Naive thymus-derived CD4-positive, alpha-beta T cell (primary cell): ENCODE results near the gene ATXN3. TPM values are rescaled to one million over a fixed set of nuclear protein-coding genes. Genes with fewer than 3 reads are reported as not detected.

Source experiments
- ATAC-seq: fragments of 150-1000 bp; cut with Tn5 transposase; 2 replicates; pipeline ENCODE4 v1.10.0; 2021; ENCODE audit warnings: mild to moderate bottlenecking, moderate library complexity
- CTCF ChIA-PET: fragments of 350-600 bp; sonication (Branson Sonifier 250); formaldehyde crosslinking; loops from one replicate; lab custom pipeline; 2021; ENCODE audit warnings: antibody characterized with exemption; lab: Charles Lee
- POLR2A ChIA-PET: fragments of 350-600 bp; sonication (Branson Sonifier 250); formaldehyde crosslinking; loops from one replicate; lab custom pipeline; 2021; ENCODE audit warnings: antibody characterized with exemption, inconsistent platforms; lab: Charles Lee
- DNase-seq, 9 donors: peaks; one replicate each; pipeline versions ENCODE4 v3.0.0 to v3.0.0-alpha.2; 2020 to 2022; ENCODE audit warnings: mixed read lengths in 1 of 9
- H3K27ac ChIP-seq: one replicate; pipeline ENCODE4 v1.7.0; 2013; ENCODE audit warnings: mild to moderate bottlenecking, low read depth, low read length, moderate library complexity
- H3K27me3 ChIP-seq, 2 donors: one replicate each; pipeline ENCODE4 v1.7.0; 2013; ENCODE audit warnings: low read length in 2 of 2, mild to moderate bottlenecking in 2 of 2, moderate library complexity in 2 of 2; ENCODE audit not compliant: control insufficient read depth in 2 of 2, insufficient read depth in 2 of 2
- H3K36me3 ChIP-seq, 3 experiments: 1 replicate in 2 of 3; 2 replicates in 1 of 3; pipeline ENCODE4 v1.7.0; 2013; ENCODE audit warnings: low read length in 3 of 3, mild to moderate bottlenecking in 3 of 3, moderate library complexity in 1 of 3; ENCODE audit not compliant: insufficient read depth in 3 of 3, control insufficient read depth in 2 of 3
- H3K4me1 ChIP-seq, 2 donors: one replicate each; pipeline ENCODE4 v1.7.0; 2013; ENCODE audit warnings: low read length in 2 of 2, mild to moderate bottlenecking in 2 of 2, moderate library complexity in 1 of 2; ENCODE audit not compliant: control insufficient read depth in 2 of 2, insufficient read depth in 2 of 2
- H3K4me3 ChIP-seq: 2 replicates; pipeline ENCODE4 v1.7.0; 2013; ENCODE audit warnings: mild to moderate bottlenecking, low read length
- H3K9me3 ChIP-seq, 3 experiments: 1 replicate in 2 of 3; 2 replicates in 1 of 3; pipeline ENCODE4 v1.7.0; 2013; ENCODE audit warnings: low read length in 3 of 3; ENCODE audit not compliant: control insufficient read depth in 2 of 3
- H3K27ac Mint-ChIP-seq, 9 donors: one replicate each; pipeline ENCODE4 v1.8.0; 2020 to 2022; ENCODE audit warnings: mixed read lengths in 9 of 9, mild to moderate bottlenecking in 8 of 9, moderate library complexity in 5 of 9, inconsistent platforms in 2 of 9
- H3K27me3 Mint-ChIP-seq, 5 donors: one replicate each; pipeline ENCODE4 v1.8.0; 2021 to 2022; ENCODE audit warnings: mixed read lengths in 5 of 5, mild to moderate bottlenecking in 1 of 5
- H3K36me3 Mint-ChIP-seq, 5 donors: one replicate each; pipeline ENCODE4 v1.8.0; 2020 to 2022; ENCODE audit warnings: mixed read lengths in 5 of 5, mild to moderate bottlenecking in 3 of 5, inconsistent platforms in 1 of 5
- H3K4me1 Mint-ChIP-seq, 7 donors: one replicate each; pipeline ENCODE4 v1.8.0; 2020 to 2022; ENCODE audit warnings: mixed read lengths in 7 of 7, mild to moderate bottlenecking in 3 of 7, inconsistent platforms in 1 of 7
- H3K4me3 Mint-ChIP-seq, 10 donors: one replicate each; pipeline ENCODE4 v1.8.0; 2020 to 2022; ENCODE audit warnings: mild to moderate bottlenecking in 10 of 10, mixed read lengths in 10 of 10, moderate library complexity in 6 of 10, inconsistent platforms in 2 of 10
- H3K9me3 Mint-ChIP-seq, 11 donors: one replicate each; pipeline ENCODE4 v1.8.0; 2020 to 2022; ENCODE audit warnings: mixed read lengths in 11 of 11, mild to moderate bottlenecking in 4 of 11, inconsistent platforms in 1 of 11, moderate library complexity in 1 of 11
- intact Hi-C, 2 donors: fragments of 100-400 bp; cut with micrococcal nuclease; formaldehyde crosslinking; loops; one replicate each; pipeline ENCODE4 v1.15.1; 2023
- polyA plus RNA-seq, 2 donors: library from polyadenylated mRNA; unstranded; fragments of 300-500 nt; fragmentation: Illumina TruSeq; gene quantifications; one replicate each; pipeline ENCODE4 v1.2.3, GENCODE V29; 2021
- total RNA-seq, 6 experiments: library from RNA in 5 of 6; stranded (reverse) in 5 of 6; gene quantifications; 1 replicate in 5 of 6; 2 replicates in 1 of 6; pipeline ENCODE4 v1.2.3 and lab custom pipeline; 2021 to 2026

ATXN3 gene
- total and polyA plus RNA-seq, 7 experiments from 2014 or later = 15.5 to 54.9 (median 31.2) TPM

DNA sequence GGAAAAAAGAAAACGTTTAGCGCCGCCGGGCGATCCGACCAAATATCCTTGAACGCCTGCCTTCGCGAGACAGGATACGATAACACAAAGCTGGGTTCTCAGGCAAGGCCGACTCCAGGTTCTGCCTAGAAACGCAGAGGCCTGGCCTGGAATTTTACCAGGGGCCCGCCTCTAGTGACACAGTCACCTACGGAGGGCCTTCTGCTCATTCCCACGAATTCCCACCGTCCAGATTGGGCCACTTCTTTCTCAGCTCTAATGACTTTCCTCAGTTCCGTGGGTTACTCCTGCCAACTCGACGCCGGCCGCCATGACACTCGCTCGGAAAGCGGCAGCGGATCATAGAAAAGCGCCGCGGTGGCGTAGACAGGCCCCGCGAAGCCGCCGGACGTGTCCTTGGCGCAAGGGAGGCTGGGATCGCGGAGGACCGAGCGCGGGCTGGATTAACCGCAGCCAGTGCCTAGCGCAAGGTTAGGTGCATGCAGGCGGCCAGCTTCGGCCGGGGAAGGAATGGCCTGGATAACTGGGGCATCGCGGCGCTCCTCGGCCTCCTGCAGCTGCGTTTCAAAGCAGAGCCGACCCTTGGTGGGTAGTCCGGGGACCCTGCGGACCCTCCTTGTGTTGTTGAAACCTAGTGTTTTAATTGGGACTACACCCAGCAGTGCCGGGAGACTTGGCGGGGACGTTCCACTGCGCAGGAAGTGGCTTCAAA, 66.5 kb downstream of the ATXN3 start, which contains the start of gene TRIP11:
TSS of gene TRIP11 (minus strand) at position 341 of the 712 bp plus-strand sequence. CDS start 374 bp downstream, outside the sequence.
- peaks cover 0 to 2% (median 0%) of the 10 kb centered on the region in 3 experiments for H3K36me3 ChIP-seq
- peak within 1 kb of the TSS; percentile 91 to 99 (median 96) for H3K4me3 Mint-ChIP-seq
- peak within 1 kb of the TSS; percentile 84 for H3K27ac ChIP-seq
- ChIA-PET CTCF (interaction anchor here (0.9 to 1.6 kb wide), 4 partner anchors 10 to 77 kb away, joined by 5 to 11 read pairs (median 8); partner anchors contain the start of gene ATXN3), POLR2A (interaction anchor here (0.6 to 2.6 kb wide), 28 partner anchors 10 to 1145 kb away, joined by 3 to 36 read pairs (median 4); partner anchors contain the start of genes ATXN3, CPSF2, LYSET and MOAP1)
- H3K4me1 Mint-ChIP-seq = peaks cover 6 to 50% (median 35%) of the 10 kb centered on the region in 7 donors
- H3K4me1 ChIP-seq = peaks cover 20 to 21% of the 10 kb centered on the region in 2 donors
- H3K27ac Mint-ChIP-seq = peak within 1 kb of the TSS in 7 of 9 donors; percentile 96 to 100 (median 98)
- H3K36me3 Mint-ChIP-seq = peaks cover 0 to 10% (median 5%) of the 10 kb centered on the region in 5 donors
- H3K9me3 Mint-ChIP-seq = peaks cover 0 to 2% (median 0%) of the 10 kb centered on the region in 11 donors
- intact Hi-C loops = loop anchor here (1.0 to 10.0 kb wide), 12 partner anchors 17 to 1656 kb away; partner anchors contain the start of genes ATXN3 (in 2 of the 2), CPSF2 (in 2 of the 2), NDUFB1 (in 2 of the 2) and PPP4R3A (in 2 of the 2)
- DNase-seq (peak; percentile 88 to 97 (median 94)), ATAC-seq (peak; percentile 96)
- H3K27me3 Mint-ChIP-seq = no peaks in the 10 kb centered on the region
- no peaks in the 10 kb centered on the region for H3K9me3 ChIP-seq
- H3K4me3 ChIP-seq = peak within 1 kb of the TSS; percentile 86
- no peaks in the 10 kb centered on the region for H3K27me3 ChIP-seq

DNA sequence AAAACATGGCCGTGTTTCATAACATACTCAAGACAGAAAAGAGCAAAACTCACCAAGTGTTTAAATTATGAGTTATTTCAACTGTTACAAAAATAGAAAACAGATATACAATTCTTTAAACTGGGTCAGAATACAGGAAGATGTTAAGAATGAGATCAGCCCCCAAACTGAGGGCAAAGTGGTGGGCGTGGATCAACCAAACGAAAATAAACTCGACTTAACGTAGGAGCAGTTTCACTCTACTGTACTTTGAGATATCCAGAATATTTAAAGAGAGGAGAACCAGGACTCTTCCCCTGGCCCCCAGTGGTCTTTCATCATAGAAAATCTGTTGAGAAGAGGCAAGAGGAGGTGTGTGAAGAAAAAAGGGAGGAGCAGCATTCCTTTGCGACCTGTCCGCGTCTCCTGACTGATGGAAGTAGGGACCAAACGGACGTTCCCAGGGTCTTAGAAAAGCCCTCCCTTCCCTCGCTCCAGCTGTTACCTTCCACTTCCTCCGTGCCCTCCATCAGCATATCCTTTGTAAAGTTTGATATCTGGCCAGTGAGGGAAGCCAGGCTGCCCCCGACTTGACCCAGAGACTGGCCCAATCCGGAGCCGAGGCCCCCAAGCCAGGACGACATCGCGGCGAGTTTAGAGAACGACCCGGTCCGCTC, 67.2 kb downstream of the ATXN3 start:
- no peaks in the 10 kb centered on the region for H3K9me3 ChIP-seq
- ChIA-PET CTCF (interaction anchor here (1.6 kb wide), 1 partner anchor 11 kb away, joined by 5 read pairs; no protein-coding TSS in a partner anchor), POLR2A (interaction anchor here (0.6 to 2.6 kb wide), 20 partner anchors 10 to 1146 kb away, joined by 3 to 36 read pairs (median 4); partner anchors contain the start of genes ATXN3, CPSF2, LYSET and MOAP1)
- ATAC-seq (no peak), DNase-seq (peak in 4 of 9 donors; percentile 2 to 28 (median 8))
- peak overlapping the region; percentile 91 to 99 (median 96) for H3K4me3 Mint-ChIP-seq
- intact Hi-C loops = loop anchor here (1.0 to 10.0 kb wide), 3 partner anchors 16 to 794 kb away; partner anchors contain the start of gene GPR68 (in 1 of the 2)
- peaks cover 20 to 21% of the 10 kb centered on the region in 2 donors for H3K4me1 ChIP-seq
- H3K9me3 Mint-ChIP-seq = peaks cover 0 to 2% (median 0%) of the 10 kb centered on the region in 11 donors
- H3K36me3 Mint-ChIP-seq = peaks cover 0 to 10% (median 5%) of the 10 kb centered on the region in 5 donors
- peaks cover 13 to 57% (median 35%) of the 10 kb centered on the region in 7 donors for H3K4me1 Mint-ChIP-seq
- H3K27ac Mint-ChIP-seq = peak overlapping the region in 7 of 9 donors; percentile 96 to 100 (median 98)
- peak overlapping the region; percentile 84 for H3K27ac ChIP-seq
- peak overlapping the region; percentile 86 for H3K4me3 ChIP-seq
- H3K27me3 Mint-ChIP-seq = no peaks in the 10 kb centered on the region
- no peaks in the 10 kb centered on the region for H3K27me3 ChIP-seq
- H3K36me3 ChIP-seq = no peaks in the 10 kb centered on the region

DNA sequence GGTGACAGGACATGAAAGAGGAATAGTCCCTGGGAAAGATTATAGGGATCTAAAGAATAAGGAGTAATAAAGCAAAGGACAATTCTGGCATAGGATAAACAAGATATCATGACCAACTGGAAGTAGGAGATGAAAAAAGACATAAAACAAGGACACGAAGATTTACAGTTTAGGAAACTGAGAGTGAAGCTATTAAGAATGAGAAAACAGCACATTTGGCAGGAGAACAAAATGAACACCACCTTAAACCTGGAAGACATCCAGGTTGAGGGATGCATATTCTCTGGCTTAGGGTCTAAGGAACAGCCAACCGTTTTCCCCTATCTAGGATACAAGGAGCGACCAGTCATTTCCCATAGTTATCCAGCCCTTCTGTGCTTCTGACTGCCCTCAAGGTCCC, 68.4 kb downstream of the ATXN3 start:
- ATAC-seq (no peak), DNase-seq (no peak)
- peak overlapping the region; percentile 84 for H3K27ac ChIP-seq
- H3K27me3 Mint-ChIP-seq = no peaks in the 10 kb centered on the region
- no peak overlapping the region for H3K4me3 ChIP-seq
- peaks cover 0 to 10% (median 5%) of the 10 kb centered on the region in 5 donors for H3K36me3 Mint-ChIP-seq
- H3K27ac Mint-ChIP-seq = peak overlapping the region in 7 of 9 donors; percentile 3 to 98 (median 82)
- H3K36me3 ChIP-seq = no peaks in the 10 kb centered on the region
- intact Hi-C loops = loop anchor here (2.0 to 10.0 kb wide), 2 partner anchors 15 to 793 kb away; partner anchors contain the start of gene GPR68 (in 1 of the 2)
- peaks cover 24 to 67% (median 39%) of the 10 kb centered on the region in 7 donors for H3K4me1 Mint-ChIP-seq
- H3K27me3 ChIP-seq = no peaks in the 10 kb centered on the region
- peak overlapping the region; percentile 67 to 99 (median 96) for H3K4me3 Mint-ChIP-seq
- H3K9me3 ChIP-seq = no peaks in the 10 kb centered on the region
- H3K4me1 ChIP-seq = peaks cover 20 to 21% of the 10 kb centered on the region in 2 donors
- H3K9me3 Mint-ChIP-seq = peaks cover 0 to 2% (median 0%) of the 10 kb centered on the region in 11 donors
- ChIA-PET CTCF (no interaction called here), POLR2A (interaction anchor here (0.6 to 1.2 kb wide), 5 partner anchors 9 to 572 kb away, joined by 3 to 4 read pairs (median 4); partner anchors contain the start of gene ATXN3)

DNA sequence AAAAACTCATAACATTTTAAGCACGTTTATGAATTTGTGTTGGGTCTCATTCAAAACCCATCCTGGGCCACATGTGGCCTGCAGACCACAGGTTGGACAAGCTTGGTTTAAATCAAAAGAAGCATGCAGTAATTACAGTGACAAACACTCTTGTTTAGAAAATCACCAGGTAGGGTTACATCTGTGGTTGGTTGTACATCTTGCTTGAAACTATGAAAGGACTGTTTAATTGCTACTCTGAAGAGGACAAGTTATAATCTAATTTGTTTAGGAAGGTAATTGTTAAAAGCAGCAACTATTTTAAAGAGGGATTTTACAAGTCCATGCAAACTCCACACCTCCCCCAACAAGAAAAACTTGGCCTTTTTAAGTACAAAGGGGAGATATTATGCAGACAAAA, 70.5 kb downstream of the ATXN3 start:
- intact Hi-C loops = loop anchor here in 1 of 2 donors (10.0 kb wide), 1 partner anchor 791 kb away; the partner anchor contains the start of gene GPR68
- no peak for ATAC-seq
- CTCF ChIA-PET = no interaction called here
- Mint-ChIP-seq H3K27ac (peak overlapping the region in 3 of 9 donors; percentile 22 to 43 (median 34)), H3K27me3 (no peaks in the 10 kb centered on the region), H3K9me3 (peaks cover 0 to 2% (median 0%) of the 10 kb centered on the region in 11 donors), H3K4me3 (peak overlapping the region in 5 of 10 donors; percentile 12 to 99 (median 39)), H3K36me3 (peaks cover 0 to 12% (median 5%) of the 10 kb centered on the region in 5 donors), H3K4me1 (peaks cover 28 to 69% (median 39%) of the 10 kb centered on the region in 7 donors)
- peaks cover 0 to 5% (median 0%) of the 10 kb centered on the region in 3 experiments for H3K36me3 ChIP-seq
- POLR2A ChIA-PET = interaction anchor here (0.6 kb wide), 1 partner anchor 948 kb away, joined by 3 read pairs; no protein-coding TSS in a partner anchor
- no peak overlapping the region for H3K4me3 ChIP-seq
- no peak for DNase-seq
- peaks cover 16 to 17% of the 10 kb centered on the region in 2 donors for H3K4me1 ChIP-seq
- no peaks in the 10 kb centered on the region for H3K9me3 ChIP-seq
- no peaks in the 10 kb centered on the region for H3K27me3 ChIP-seq
- no peak overlapping the region for H3K27ac ChIP-seq

DNA sequence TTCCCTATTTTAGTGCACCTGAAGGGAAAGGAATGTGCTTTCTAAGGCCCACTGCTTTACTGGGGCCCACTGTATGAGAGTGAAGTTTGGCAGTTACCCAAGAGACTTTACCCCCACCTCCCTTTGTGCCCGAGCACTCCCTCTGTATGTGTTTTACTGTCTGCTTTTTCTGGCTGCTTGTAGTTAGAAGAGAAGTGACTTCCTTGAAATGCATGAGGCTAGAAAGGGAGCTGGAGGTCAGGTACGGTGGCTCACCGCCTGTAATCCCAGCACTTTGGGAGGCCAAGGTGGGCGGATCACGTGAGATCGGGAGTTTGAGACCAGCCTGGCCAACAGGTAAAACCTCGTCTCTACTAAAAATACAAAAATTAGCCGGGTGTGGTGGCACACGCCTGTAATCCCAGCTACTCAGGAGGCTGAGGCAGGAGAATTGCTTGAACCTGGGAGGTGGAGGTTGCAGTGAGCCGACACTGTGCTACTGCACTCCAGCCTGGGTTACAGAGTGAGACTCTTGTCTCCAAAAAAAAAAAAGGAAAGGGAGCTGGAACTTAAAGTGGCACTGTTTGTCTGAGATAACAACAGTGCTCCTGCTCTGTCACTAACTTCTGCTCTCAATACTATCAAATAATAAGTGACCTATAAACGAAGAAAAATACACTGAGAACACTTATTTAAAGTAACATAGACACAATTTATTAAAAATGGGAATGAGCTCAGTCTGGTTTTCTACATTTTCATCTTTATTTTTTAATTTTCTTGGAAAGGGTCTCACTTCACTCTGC, 72.3 kb downstream of the ATXN3 start:
- ATAC-seq (no peak), DNase-seq (no peak)
- Histone ChIP-seq H3K4me1 (peaks cover 14% of the 10 kb centered on the region in 2 donors), H3K9me3 (no peaks in the 10 kb centered on the region), H3K27me3 (no peaks in the 10 kb centered on the region), H3K4me3 (no peak overlapping the region), H3K36me3 (peaks cover 0 to 15% (median 3%) of the 10 kb centered on the region in 3 experiments), H3K27ac (peak overlapping the region; percentile 35)
- no peaks in the 10 kb centered on the region for H3K9me3 Mint-ChIP-seq
- peak overlapping the region in 2 of 10 donors; percentile 9 to 16 for H3K4me3 Mint-ChIP-seq
- H3K4me1 Mint-ChIP-seq = peaks cover 27 to 59% (median 39%) of the 10 kb centered on the region in 7 donors
- H3K27ac Mint-ChIP-seq = peak overlapping the region; percentile 1 to 80 (median 73)
- intact Hi-C loops = loop anchor here in 1 of 2 donors (10.0 kb wide), 1 partner anchor 789 kb away; the partner anchor contains the start of gene GPR68
- no peaks in the 10 kb centered on the region for H3K27me3 Mint-ChIP-seq
- ChIA-PET CTCF (interaction anchor here (0.6 kb wide), 1 partner anchor 16 kb away, joined by 3 read pairs; no protein-coding TSS in a partner anchor), POLR2A (interaction anchor here (0.7 kb wide), 1 partner anchor 23 kb away, joined by 3 read pairs; no protein-coding TSS in a partner anchor)
- peaks cover 0 to 17% (median 5%) of the 10 kb centered on the region in 5 donors for H3K36me3 Mint-ChIP-seq
